NK-92 (cell line): ENCODE data around the gene R3HDM4.

Experiments
- DNase-seq: peaks from one replicate; lab custom pipeline; 2025; ENCODE audit not compliant: unreplicated experiment; lab: John Stamatoyannopoulos, UW

The R3HDM4 gene

GRCh38 chr19:947707-948539 is 34.9 kb upstream of the R3HDM4 start:
- DNase-seq = no peak

GRCh38 chr19:947090-947706 is 34.2 kb upstream of the R3HDM4 start:
- no peak for DNase-seq

DNA sequence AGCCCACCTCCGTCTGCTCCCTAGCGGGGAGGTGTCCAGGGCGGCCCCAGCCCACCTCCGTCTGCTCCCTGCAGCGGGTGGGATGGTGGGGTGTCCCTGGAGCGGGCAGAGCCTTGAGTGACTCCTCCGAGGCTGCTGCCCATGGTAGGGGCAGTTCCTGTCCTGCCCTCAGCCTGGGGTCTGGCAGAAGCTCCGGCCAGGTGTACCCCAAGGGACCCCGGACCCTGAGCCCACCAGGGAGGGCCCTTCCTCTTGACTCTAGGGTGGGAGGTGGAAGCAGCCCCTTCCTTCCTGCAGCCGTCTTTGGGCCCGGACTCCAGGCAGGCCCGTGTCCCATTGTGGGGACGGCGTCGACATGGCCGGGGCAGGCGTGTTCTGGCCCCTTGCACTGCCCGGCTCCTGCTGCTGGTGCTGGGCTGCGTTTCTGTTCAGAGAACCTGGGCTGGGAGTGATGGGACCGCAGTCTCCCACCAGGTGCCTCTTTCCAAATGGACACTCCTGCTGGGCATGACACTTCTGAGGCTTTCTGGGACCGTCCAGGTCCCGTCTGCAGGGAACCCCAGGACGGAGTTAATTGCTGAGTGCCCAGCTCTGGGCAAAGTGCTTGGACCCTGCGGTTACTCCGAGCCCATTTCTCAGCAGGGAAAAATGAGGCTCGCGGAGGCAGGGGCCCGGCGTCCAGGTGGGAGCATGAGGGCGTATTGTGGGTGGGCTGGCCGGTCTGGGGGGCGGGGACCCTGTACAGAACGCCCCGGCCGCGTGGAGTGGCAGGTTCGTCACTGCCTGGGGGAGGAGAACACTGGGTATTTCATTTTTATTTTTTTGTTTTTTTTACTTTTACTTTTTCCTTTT is 32.6 kb upstream of the R3HDM4 start:
- no peak for DNase-seq

- no peak for DNase-seq
Observed at GRCh38 chr19:944663-945241, 31.7 kb upstream of the R3HDM4 start.

DNA sequence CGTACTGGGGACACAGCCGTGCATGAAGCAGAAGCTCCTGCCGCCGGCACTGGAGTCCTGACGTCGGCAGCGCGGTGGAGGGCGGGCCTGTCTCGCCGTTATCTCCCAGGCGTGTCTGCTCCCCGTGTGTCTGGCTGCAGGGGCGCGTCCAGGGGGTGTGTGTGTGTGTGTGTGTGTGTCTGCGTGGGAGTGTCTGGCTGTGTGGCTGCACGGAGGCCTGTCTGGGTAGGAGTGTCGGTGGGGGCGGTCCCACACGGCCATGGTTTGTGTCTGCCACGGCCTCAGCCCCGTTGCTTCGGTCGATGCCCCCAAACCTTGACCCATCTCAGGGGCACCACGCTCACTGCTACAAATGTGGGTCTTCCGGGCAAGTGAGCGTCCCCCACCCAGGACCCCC is 31.1 kb upstream of the R3HDM4 start:
- DNase-seq = no peak

GRCh38 chr19:943551-944170 is 30.6 kb upstream of the R3HDM4 start:
- DNase-seq = no peak

DNA sequence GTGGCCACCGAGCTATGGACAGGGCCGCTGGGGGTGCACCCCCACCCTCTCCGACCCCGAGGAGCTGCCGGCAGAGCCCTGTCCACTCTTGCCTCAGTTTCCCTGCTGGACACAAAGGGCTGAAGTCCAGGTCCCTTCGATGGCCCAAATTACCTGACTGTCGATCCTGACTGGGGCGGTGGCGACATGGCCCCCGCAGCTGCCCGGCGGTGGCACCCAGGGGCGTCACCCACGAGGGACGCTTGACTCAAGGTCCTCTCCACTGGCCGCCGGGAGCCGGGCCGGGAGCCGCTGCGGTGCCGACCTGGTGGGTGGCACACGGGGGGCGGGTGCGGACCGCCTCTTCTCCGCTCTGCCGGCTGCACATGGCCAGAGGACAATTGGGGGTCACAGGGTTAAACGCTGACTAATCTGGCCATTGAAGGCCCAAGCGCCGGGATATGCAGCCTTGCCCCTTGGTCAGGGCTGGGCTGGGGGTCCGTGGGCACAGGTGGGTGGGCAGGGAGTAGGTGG is 29.2 kb upstream of the R3HDM4 start:
- no peak for DNase-seq

- no peak for DNase-seq
Observed at GRCh38 chr19:941292-942132, 28.5 kb upstream of the R3HDM4 start.

DNA sequence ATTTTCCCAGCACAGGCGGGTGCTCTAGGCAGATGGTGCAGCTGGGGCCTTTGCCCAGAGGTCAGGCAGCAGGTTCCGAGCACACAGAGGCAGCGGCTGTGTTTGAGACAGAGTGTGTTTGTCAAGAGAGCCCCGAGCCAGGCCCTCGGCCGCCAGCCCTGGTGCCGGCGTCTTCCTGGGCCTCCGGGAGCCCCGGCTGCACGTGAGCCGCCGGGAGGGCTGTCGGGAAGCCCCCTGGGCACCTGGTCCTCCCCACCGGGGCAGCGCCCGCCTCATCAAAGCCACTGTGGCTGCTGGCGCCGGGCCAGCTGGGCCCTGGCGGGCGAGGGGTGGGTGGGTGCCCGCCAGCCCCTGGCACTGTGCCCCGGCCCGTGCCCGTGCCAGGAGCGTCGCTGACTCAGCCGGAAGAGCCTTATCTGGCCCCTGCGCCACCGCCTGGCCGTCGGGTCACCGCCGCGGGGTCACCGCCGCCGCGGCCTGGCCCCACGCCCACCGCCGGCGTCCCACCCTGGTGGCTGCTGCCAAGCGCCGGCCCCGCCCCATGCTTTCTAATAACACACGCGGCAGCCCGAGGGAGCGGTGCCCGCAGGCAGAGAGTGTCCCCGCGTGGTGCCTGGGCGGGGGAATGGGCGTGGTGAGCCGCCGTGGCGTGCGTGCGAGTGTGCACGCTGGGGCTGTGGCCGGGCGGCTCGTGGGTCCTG is 27.7 kb upstream of the R3HDM4 start:
- DNase-seq = no peak

DNA sequence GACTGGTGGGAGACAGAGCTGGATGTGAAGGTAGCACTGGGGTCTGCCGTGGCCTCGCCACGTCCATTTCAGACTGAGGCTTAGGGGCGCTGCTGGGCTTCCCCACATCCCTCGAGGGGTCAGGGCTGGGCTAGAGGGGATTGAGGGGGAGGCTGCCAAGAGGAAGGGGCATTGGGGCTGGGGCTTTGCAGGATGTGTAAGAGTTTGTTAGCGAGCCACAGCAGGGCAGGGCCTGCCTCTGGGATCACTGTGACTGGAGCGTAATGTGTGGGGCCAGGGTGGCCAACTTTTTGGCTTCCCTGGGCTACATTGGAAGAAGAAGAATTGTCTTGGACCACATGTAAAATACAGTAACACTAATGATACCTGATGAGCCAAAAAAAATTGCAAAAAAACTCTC is 26.9 kb upstream of the R3HDM4 start:
- DNase-seq = no peak

GRCh38 chr19:939439-939838 is 26.4 kb upstream of the R3HDM4 start:
- DNase-seq = no peak

DNA sequence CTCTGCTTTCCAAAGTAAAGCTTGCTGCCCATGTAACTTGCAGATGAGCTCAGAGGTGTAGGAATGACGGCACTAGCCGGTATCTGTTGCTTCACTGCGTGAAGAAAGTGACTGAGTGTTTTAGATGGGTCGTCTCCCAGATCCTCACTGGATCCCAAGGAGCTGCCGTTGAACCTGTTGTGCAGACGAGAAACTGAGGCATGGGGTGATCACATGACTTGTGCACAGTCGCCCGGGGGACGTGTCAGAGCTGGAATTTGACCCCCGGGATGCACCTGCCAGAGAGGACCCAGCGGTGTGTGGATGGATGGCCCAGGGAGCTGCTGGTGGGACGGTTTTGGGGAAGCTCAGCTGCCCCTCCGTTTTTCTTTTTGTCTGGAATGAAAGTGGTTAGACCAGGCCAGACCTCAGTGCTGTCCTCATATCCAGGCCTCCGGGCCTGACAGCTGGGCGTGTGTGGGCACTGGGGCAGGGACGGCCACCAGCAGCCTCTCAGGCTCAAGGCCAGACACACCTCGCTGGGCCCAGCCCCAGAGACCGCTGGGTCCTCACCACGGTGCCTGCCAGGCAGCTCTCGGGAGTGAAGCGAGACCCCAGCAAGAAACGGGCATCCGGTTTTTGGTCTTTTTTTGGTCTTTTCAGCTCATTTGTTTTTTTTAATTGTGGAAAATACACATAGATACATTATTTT is 25.4 kb upstream of the R3HDM4 start:
- DNase-seq = no peak

DNA sequence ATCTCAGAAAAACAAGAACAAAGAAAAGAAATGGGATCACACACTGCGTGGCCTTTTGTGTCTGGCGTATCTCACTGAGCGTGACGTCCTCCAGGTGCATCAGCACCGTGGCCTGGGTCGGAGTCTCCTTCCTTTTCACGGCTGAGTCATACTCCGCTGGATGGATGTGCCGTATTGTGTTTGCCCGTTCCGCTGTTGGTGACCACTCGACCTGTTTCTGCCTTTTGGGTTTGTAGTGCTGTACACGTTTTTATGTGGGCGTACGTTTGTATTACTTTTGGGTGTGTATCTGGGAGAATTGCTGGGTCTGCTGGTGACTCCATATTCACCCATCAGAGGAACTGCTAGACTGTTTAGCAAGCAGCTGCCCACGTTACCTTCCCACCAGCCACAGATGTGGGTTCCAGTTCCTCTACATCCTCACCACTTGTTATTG is 24.3 kb upstream of the R3HDM4 start:
- no peak for DNase-seq

GRCh38 chr19:936175-936546 is 23.1 kb upstream of the R3HDM4 start:
- DNase-seq = no peak

GRCh38 chr19:934865-935479 is 22.0 kb upstream of the R3HDM4 start:
- no peak for DNase-seq

DNA sequence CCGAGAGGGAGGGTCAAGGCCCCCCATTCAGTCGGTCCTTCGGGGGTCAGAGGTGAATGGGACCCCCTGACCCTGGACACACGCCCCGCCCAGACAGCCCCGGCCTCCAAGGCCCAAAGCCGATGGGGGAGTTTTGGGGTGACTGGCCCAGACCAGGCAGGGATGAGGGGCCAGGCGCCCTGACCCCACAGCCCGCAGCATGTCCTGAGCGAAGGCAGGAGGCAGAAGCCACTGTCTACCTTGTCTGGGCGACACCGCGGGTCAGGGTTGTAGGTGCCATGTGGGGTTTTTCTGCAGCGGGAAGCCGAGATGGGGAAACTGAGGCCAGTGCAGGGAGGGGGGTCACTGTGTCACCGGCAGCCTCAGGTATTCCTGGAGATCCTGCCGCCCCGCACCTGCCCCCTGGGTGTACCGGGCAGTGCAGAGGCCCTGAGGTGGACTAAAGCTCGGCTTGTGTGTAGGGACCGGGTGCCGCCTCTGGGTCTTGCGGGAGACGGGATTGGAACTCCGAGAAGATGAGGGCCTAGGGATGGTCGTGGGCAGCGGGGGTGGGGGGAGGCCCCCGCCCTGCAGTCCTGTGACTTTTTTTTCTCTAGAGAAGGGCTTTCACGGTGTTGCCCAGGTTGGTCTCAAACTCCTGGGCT is 21.3 kb upstream of the R3HDM4 start:
- DNase-seq = no peak

DNA sequence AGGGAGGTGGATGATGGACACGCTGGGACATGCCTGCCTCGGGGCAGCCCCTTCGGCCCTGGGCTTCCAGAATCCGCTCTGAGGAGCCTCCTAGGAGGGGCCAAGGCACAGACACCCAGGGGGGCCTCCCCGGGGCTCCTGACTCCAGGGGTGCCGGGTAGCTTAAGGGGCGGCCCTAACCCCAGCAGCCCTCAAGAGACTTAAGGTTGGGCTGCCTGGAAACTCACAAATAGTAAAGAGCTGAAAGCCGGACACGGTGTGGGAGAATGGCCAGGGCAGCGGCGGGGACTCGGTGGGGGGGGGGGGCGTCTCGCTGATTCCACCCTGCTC is 20.5 kb upstream of the R3HDM4 start:
- DNase-seq = no peak
